Cardiac fibroblast (primary cell): ENCODE measurements around the gene PDCD11.

Experiments used
- DNase-seq, 2 donors: peaks; one replicate each; pipeline versions ENCODE4 v3.0.0 to v3.0.0-alpha.2; 2010; ENCODE audit warnings: low read depth in 2 of 2
- H3K4me3 ChIP-seq, 2 donors: replicated peaks in 1 of 2; 1 replicate in 1 of 2; 2 replicates in 1 of 2; pipeline ENCODE4 v1.5.1; 2011; ENCODE audit warnings: low read depth in 2 of 2, low read length in 2 of 2, mild to moderate bottlenecking in 2 of 2, moderate library complexity in 1 of 2
- TF ChIP-seq, protein P1 (sequence below): IDR thresholded peaks from one replicate; pipeline ENCODE4 v1.5.1; 2011; ENCODE audit warnings: low read depth, mild to moderate bottlenecking, low read length, inconsistent platforms

PDCD11 gene

DNA sequence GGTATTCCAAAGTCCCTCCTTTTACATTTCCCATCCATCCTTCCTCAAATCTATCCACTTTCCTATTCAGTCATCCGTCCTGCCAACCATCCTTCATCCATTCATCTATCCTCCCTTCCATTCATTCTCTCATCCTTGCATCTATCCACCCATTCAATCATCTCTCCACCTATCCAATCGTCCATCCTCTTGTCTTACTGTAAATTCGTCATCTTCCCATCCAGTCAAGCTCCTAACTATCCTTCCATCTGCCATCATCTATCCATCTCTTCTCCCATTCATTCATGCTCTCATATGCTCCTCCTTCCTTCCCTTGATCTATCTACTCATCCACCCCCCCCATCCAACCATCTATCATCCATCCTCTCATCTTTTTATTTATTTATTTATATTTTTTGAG lies 77.7 kb downstream of the PDCD11 start:
- no peak overlapping the region for H3K4me3 ChIP-seq
- TF ChIP-seq, protein P1, sequence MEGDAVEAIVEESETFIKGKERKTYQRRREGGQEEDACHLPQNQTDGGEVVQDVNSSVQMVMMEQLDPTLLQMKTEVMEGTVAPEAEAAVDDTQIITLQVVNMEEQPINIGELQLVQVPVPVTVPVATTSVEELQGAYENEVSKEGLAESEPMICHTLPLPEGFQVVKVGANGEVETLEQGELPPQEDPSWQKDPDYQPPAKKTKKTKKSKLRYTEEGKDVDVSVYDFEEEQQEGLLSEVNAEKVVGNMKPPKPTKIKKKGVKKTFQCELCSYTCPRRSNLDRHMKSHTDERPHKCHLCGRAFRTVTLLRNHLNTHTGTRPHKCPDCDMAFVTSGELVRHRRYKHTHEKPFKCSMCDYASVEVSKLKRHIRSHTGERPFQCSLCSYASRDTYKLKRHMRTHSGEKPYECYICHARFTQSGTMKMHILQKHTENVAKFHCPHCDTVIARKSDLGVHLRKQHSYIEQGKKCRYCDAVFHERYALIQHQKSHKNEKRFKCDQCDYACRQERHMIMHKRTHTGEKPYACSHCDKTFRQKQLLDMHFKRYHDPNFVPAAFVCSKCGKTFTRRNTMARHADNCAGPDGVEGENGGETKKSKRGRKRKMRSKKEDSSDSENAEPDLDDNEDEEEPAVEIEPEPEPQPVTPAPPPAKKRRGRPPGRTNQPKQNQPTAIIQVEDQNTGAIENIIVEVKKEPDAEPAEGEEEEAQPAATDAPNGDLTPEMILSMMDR = no peak
- DNase-seq = no peak

DNA sequence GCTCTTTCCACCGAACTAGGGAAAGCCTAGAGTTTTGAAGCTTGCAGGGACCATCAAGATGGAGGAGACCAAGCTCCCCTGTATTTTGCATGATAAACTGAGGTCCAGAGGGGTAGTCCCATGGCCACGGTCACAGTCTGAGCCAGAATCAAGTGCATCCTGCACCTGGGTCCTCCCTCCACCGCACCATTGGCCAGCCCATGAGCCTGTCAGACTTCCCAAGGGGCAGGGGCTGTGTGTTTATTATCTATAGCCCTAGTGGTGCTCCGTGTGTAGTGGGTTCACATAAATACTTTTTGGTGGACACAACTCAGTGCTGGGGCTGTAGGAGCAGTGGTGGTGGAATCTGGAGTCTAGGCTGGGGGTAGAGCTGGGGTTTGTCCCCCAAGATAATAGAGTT lies 79.0 kb downstream of the PDCD11 start:
- TF ChIP-seq, protein P1 = no peak
- H3K4me3 ChIP-seq = no peak overlapping the region
- no peak for DNase-seq

DNA sequence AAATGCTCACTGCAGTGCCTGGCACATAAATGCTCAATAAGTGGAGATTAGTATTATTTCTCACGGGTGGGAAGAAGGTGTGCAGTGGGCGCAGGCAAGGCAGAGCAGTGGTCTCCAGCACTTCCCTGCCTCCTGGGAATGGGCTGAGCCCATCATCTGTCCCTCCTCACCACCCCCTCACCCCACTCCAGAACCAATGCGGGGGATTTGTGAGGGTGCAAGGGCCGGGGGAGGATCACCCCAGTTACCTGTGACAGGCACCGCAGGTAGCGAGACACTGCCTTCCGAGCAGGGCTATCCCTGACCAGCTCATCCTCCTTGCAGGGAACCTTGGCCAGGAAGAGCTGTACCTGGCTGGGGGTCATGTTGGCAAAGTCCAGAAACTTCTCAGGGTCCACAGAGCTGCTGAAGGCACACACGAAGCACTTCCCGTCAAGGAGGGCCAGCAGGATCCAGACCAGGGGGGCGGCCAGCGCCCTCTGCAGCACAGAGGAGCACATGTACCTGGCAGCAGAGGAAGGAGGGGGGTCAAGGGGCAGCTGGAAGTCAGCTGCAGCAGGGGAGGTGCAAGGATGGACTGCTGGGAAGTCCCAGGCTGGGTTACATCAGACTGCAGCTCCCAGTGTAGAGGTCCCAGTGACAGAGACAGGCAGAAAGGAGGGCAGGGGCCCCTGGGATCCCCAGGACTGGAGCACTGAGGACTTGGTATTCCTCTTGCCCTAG lies 79.8 kb downstream of the PDCD11 start:
- peak in 1 of 2 donors; percentile 40 for DNase-seq
- TF ChIP-seq, protein P1 = peak; percentile 5
- no peak overlapping the region for H3K4me3 ChIP-seq

DNA sequence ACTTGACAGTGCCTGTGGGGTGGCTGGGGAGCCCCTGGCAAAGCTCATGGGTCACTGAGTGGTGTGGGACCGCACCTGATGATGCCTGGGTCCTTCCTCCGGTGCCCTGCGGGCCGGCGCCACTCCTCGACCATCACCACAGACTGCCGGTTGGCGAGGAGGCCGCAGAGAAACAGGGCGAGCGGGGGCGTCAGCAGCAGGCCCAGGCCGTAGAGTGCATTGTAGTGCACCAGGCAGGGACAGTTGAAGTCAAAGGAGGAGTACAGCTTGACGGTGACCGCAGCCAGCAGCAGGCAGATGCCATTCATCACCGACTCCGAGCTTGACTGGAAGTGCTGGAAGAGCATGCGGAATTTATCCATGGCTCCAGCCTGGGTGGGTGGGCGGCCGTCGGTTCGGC lies 82.2 kb downstream of the PDCD11 start:
- TF ChIP-seq, protein P1 = no peak
- DNase-seq = no peak
- H3K4me3 ChIP-seq = no peak overlapping the region

DNA sequence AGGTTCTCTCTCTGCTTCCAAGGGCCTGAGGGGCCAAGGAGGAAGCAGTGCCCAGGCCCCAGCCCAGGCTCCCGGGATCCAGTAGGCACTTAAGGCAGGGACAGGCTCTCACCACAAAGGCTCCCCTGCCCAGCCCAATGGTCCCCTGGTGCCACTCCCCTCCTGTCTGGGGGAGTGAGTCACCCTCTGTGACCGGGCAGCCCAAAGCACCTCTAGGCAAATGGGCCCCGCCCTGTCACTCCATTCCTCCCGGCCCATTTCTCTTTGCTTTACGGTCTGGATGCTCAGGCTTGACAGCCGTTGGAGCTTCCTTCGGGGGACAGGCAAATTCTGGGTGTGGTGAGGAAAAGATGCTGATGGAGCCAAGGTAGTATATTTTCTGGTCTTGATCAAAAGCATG lies 82.7 kb downstream of the PDCD11 start, which contains the start of gene CALHM3:
Gene CALHM3, minus strand, starts transcription at position 106 of the 400 bp plus-strand sequence. CDS start 208 bp downstream, outside the sequence.
- DNase-seq = no peak
- H3K4me3 ChIP-seq = no peak within 1 kb of the TSS
- TF ChIP-seq, protein P1 = no peak

DNA sequence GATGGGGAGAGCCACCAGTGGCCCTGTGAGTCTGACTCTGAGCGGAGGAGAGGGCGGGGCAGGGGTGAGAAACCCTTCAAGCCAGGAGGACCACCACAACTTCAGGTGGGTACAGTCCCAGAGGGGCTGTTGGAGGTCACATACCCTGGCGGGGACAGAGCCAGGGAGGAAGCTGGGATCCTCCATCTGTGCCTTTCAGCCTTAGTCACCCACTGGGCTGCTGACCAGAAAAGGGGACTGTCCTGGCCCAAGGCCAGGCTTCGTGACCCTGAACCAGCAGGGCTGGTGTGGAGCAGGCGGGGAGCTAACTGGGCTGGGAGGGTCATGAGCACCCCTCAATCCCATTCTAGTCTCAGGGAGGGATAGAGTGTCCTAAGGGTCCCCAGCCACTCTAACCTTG lies 84.1 kb downstream of the PDCD11 start:
- TF ChIP-seq, protein P1 = no peak
- peak; percentile 45 to 55 for DNase-seq
- H3K4me3 ChIP-seq = no peak overlapping the region
